ENCODE results near the gene TKTL2.
A peak's percentile ranks its signal among the peaks of the same experiment; 100 is the strongest.
"Not testable (repeated sequence)": the region's sequence is repeated elsewhere in the genome, so short reads cannot be mapped to it uniquely, and the experiment has no call there.

TKTL2 gene

GRCh38 chr4:163473576-163473975, at the start of gene TKTL2:
Gene TKTL2, minus strand, starts transcription at chr4:163473754. Its CDS starts 20 bp downstream, at chr4:163473734.
- no peak for DNase-seq

- no peak for DNase-seq
Observed at GRCh38 chr4:163515198-163515597, 41.6 kb upstream of the TKTL2 start.

DNA sequence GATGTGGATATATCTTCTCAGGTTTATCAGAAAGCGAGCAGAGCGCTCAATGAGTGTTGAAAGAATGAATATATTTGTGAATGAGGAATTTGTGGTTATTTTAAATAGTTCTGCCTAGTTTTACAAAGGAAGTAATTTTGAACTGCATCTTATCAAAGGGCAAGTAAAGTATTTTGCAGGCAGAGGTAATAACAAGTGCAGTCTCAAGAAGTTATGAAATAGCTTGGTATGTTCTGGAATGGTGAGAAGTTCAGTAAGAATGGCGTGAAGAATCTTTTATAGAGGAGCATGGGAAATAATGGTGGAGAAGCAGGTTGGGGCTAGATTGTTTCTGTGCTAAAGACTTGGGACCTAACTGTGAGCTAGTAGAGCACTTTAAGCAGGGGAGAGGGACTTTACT, 31.8 kb upstream of the TKTL2 start:
- DNase-seq = no peak

DNA sequence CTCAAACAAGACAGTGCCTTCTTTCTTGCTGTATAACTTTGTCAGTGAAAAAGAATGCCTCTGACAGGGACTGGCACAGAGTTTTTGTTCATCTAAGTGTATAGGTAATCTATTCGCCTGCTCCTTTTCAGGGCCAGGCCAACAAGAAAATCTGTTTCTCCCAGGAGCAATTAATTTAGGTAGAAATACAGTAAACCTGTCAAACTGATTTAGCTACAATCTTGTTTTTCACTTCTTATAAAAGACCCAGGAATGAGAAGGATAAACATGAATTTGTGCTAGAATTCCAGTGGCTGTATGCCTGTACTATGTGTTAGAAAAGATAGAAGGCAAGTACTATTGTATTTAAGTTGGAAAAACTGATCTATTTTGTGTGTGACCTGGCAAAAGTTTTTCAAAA, 27.0 kb upstream of the TKTL2 start:
- DNase-seq = no peak

- DNase-seq = no peak
Observed at GRCh38 chr4:163495900-163496299, 22.3 kb upstream of the TKTL2 start.

DNA sequence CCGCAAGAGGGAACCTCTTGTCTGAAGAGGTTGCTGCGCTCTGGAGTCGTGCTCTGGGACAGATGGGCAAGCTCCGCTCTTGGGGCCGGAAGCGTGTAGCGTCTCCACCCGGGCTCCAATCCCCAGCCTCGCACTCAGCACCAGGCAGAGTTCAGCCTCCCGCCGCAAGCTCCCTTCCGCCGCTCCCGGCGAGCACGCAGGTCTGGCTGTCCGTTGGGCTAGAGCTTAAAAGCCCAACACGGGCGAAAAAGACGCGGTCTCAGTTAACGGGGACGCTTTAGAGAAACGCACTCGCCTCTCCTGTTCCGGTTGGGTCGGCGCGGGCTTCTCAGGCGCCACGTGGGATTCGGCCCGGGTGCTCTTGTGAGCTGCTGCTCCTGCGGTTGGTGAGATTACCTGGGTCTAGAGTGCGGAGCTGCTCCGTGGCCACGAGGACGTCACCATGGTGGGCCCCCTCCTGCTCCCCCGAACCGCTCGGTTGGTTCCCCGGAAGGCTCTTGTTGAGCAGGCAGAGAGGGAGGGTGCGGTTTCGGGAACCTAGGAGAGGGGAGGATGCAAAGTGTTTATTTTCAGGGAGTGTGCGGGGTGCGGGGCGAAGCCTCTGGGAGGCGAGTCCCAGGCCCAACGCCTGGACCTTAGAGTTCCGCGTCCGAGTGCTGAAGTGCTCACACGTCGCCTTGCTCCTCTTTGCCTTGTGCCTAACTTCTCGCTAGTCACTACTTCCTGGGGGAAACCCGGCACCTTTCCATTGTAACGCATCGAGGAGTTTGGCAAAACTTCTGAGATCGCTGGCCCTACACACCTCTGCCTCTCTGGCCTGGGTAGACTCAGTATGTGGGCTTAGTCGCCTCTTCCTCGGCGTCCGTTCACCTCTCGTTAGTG, 21.0 kb upstream of the TKTL2 start, which contains the start of gene TMA16:
Gene TMA16 (plus strand): TSS at position 331 of the 882 bp plus-strand sequence. CDS start 112 bp downstream, at position 443.
- peak; percentile 88 to 90 for DNase-seq

GRCh38 chr4:163493643-163494359, 20.2 kb upstream of the TKTL2 start:
- no peak for DNase-seq

GRCh38 chr4:163492951-163493504, 19.5 kb upstream of the TKTL2 start:
- no peak for DNase-seq

DNA sequence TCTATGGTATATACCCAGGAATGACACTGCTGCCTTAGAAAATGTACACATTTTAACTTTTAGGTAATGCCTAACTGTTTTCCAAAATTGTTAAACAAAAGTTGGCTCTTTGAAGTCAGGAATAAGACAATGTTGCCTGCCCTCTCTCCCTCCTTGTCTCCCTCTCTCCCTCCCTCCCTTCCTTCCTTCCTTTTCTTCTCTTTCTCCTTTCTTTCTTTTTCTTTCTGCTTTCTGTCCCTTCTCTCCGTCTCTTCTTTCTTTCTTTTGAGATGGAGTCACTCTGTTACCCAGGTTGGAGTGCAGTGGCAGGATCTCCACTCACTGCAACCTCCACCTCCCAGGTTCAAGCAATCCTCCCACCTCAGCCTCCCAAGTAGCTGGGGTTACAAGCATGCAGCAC, 16.4 kb upstream of the TKTL2 start:
- DNase-seq = no peak

- no peak for DNase-seq
Observed at GRCh38 chr4:163486321-163486720, 12.8 kb upstream of the TKTL2 start.

- DNase-seq = no peak
Observed at GRCh38 chr4:163485589-163485988, 12.0 kb upstream of the TKTL2 start.

- DNase-seq = peak; percentile 4 to 55
Observed at GRCh38 chr4:163484906-163485305, 11.4 kb upstream of the TKTL2 start.

- DNase-seq = peak in 1 of 2 donors; percentile 3
Observed at GRCh38 chr4:163482190-163482589, 8.6 kb upstream of the TKTL2 start.

GRCh38 chr4:163476761-163477438, 3.3 kb upstream of the TKTL2 start:
- DNase-seq = no peak

DNA sequence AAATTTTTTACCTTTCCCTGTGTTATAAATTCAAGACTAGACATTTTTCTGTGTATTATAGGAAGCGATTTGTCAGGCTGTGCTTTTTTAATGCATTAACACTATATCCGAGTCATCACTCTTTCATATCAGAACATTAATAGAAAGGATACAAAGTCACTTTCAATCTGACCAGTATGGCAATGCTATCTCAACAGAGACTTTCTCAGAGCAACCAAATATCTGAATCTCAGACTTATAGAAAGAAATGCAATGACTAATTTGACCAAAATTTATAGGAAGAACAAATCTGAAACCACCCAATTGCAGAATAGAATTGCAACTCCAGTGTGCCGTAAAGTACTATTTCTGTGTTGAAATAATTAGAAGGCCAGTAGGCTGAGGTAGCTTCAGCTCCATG, 473 bp upstream of the TKTL2 start:
- DNase-seq = no peak

DNA sequence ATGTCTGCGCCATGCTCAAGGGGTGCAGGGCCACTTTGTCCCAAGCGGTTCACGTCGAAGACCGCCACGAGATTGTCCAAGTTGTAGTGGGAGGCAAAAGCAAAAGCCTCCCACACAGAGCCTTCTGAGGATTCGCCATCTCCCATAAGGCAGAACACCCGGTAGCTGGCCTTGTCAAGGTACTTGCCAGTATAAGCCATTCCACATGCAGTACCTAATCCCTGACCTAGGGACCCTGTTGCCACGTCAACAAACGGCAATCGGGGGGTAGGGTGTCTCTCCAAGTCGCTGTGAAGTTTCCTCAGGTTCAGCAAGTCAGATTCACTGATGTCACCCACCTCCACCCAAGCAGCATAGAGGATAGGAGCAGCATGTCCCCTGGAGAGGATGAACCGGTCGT, 424 bp downstream of the TKTL2 start:
- DNase-seq = no peak

- no peak for DNase-seq
Observed at GRCh38 chr4:163470391-163470790, 3.2 kb downstream of the TKTL2 start.

- DNase-seq = no peak
Observed at GRCh38 chr4:163467082-163467770, 6.3 kb downstream of the TKTL2 start.

- no peak for DNase-seq
Observed at GRCh38 chr4:163462556-163462955, 11.0 kb downstream of the TKTL2 start.

DNA sequence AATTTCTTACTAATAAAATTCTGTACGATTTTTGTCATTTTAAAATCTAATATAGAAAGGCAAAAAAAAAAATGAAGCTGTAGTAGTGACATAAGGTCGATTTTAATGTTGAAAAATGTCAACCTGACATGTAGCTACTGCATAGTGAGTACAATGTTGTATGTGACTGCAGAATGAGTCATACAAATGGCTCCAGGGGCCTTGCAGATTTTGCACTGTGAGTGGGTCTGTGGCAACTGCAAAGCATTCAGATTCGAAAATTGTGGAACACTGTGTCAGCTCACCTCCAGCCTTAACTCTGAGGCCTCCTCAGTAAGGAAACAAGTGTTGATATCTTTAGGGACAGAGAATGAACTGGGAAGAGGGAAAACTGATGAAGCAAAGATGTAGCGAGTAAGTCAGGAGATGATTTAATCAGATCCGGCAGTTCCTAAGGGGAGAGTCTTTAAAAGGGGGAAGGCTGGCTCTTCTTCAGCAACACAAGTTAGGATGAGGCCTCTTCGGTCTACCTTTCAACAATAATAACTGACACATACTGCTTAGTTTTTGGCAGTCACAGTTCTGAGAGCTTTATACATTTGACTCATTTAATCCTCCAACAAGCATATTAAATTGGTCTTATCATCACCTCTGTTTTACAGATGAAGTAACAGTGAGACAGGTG, 24.9 kb downstream of the TKTL2 start:
- no peak for DNase-seq

DNA sequence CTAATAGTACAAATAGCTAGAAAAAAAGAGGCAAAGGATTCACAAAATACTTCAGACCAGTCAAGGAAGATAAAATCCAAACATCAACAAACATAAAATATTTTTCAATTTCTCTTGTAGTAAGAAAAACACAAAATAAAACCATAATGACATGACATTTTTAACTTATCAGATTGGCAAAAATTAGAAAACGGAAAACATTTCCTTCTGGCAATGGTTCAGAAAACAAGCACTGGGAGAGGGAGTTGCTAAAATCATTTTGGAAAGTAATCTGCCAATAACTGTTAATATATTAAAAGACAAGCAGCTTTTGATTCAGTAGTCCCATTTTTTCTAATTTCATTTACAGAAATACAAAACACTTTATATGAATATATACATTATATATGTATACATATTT, 26.1 kb downstream of the TKTL2 start:
- DNase-seq = no peak

GRCh38 chr4:163447023-163447422, 26.5 kb downstream of the TKTL2 start:
- not testable (repeated sequence) for DNase-seq
